MM.1S (cell line): Measurements from ENCODE around the gene TCF25.

Source experiments
- DNase-seq: peaks from one replicate; pipeline ENCODE4 v3.0.0-alpha.2; 2015
- H2AFZ ChIP-seq: fragments of 300-600 bp; sonication (generic); 2 replicates; pipeline ENCODE4 v1.6.0; 2016; ENCODE audit warnings: antibody characterized with exemption, low read length
- H3F3A ChIP-seq: fragments of 300-600 bp; sonication (generic); 2 replicates; pipeline ENCODE4 v1.6.1; 2016; ENCODE audit warnings: mild to moderate bottlenecking, antibody characterized with exemption, low read length, moderate library complexity, mixed read lengths; ENCODE audit not compliant: insufficient read depth
- H3K27ac ChIP-seq: fragments of 300-600 bp; sonication (generic); 2 replicates; pipeline ENCODE4 v1.5.1; 2016; ENCODE audit warnings: mild to moderate bottlenecking, low read length
- H3K27me3 ChIP-seq: fragments of 300-600 bp; sonication (generic); replicated peaks from 2 replicates; pipeline ENCODE4 v1.6.0; 2016; ENCODE audit warnings: low read length; ENCODE audit not compliant: insufficient read depth
- H3K36me3 ChIP-seq: fragments of 300-600 bp; sonication (generic); replicated peaks from 2 replicates; pipeline ENCODE4 v1.6.1; 2016; ENCODE audit warnings: mild to moderate bottlenecking, low read length, mixed read lengths; ENCODE audit not compliant: insufficient read depth
- H3K4me1 ChIP-seq: fragments of 300-600 bp; sonication (generic); 2 replicates; pipeline ENCODE4 v1.6.1; 2016; ENCODE audit warnings: low read length, mixed read lengths
- H3K4me2 ChIP-seq: fragments of 300-600 bp; sonication (generic); 2 replicates; pipeline ENCODE4 v1.6.0; 2016; ENCODE audit warnings: low read depth, low read length
- H3K4me3 ChIP-seq: fragments of 300-600 bp; sonication (generic); 2 replicates; pipeline ENCODE4 v1.5.1; 2016; ENCODE audit warnings: low read length, mixed read lengths
- H3K79me2 ChIP-seq: fragments of 300-600 bp; sonication (generic); 2 replicates; pipeline ENCODE4 v1.6.1; 2016; ENCODE audit warnings: mixed run types, low read length, mixed read lengths
- H3K9ac ChIP-seq: fragments of 300-600 bp; sonication (generic); 2 replicates; pipeline ENCODE4 v1.6.1; 2016; ENCODE audit warnings: low read length, mixed read lengths
- H3K9me2 ChIP-seq: fragments of 300-600 bp; sonication (generic); replicated peaks from 2 replicates; pipeline ENCODE4 v1.6.1; 2016; ENCODE audit warnings: mild to moderate bottlenecking, low read length, mixed read lengths; ENCODE audit not compliant: insufficient read depth
- H3K9me3 ChIP-seq: fragments of 300-600 bp; sonication (generic); replicated peaks from 2 replicates; pipeline ENCODE4 v1.6.1; 2016; ENCODE audit warnings: mild to moderate bottlenecking, low read length, mixed read lengths; ENCODE audit not compliant: insufficient read depth
- H4K20me1 ChIP-seq: fragments of 300-600 bp; sonication (generic); 2 replicates; pipeline ENCODE4 v1.6.1; 2016; ENCODE audit warnings: mild to moderate bottlenecking, low read length, moderate library complexity, mixed read lengths; ENCODE audit not compliant: insufficient read depth
- CTCF ChIP-seq: fragments of 300-600 bp; sonication (generic); IDR thresholded peaks from 2 replicates; pipeline ENCODE4 v1.5.1; 2016; ENCODE audit warnings: antibody characterized with exemption, low read length, mixed read lengths
- EZH2 ChIP-seq: fragments of 300-600 bp; sonication (generic); optimal IDR thresholded peaks from 2 replicates; pipeline ENCODE3; 2017; ENCODE audit warnings: low read depth, mild to moderate bottlenecking, antibody characterized with exemption, low read length, mixed read lengths
- EZH2phosphoT487 ChIP-seq: fragments of 300-600 bp; sonication (generic); IDR thresholded peaks from 2 replicates; pipeline ENCODE4 v1.6.1; 2018; ENCODE audit warnings: antibody characterized with exemption, low read length

The TCF25 gene

GRCh38 chr16:89955001-89955685 lies 81.8 kb downstream of the TCF25 start:
- no peaks in the 10 kb centered on the region for H3K9me3 ChIP-seq
- no peaks in the 10 kb centered on the region for H3F3A ChIP-seq
- H3K4me2 ChIP-seq = no peak overlapping the region
- no peaks in the 10 kb centered on the region for H3K27me3 ChIP-seq
- no peaks in the 10 kb centered on the region for H3K9me2 ChIP-seq
- H3K79me2 ChIP-seq = no peaks in the 10 kb centered on the region
- TF ChIP-seq EZH2 = no peak
- TF ChIP-seq CTCF = no peak
- no peak for TF ChIP-seq EZH2phosphoT487
- no peaks in the 10 kb centered on the region for H3K4me1 ChIP-seq
- H3K27ac ChIP-seq = no peak overlapping the region
- no peak for DNase-seq
- H3K4me3 ChIP-seq = no peak overlapping the region
- no peaks in the 10 kb centered on the region for H4K20me1 ChIP-seq
- H2AFZ ChIP-seq = no peak overlapping the region
- no peak overlapping the region for H3K9ac ChIP-seq
- no peaks in the 10 kb centered on the region for H3K36me3 ChIP-seq

DNA sequence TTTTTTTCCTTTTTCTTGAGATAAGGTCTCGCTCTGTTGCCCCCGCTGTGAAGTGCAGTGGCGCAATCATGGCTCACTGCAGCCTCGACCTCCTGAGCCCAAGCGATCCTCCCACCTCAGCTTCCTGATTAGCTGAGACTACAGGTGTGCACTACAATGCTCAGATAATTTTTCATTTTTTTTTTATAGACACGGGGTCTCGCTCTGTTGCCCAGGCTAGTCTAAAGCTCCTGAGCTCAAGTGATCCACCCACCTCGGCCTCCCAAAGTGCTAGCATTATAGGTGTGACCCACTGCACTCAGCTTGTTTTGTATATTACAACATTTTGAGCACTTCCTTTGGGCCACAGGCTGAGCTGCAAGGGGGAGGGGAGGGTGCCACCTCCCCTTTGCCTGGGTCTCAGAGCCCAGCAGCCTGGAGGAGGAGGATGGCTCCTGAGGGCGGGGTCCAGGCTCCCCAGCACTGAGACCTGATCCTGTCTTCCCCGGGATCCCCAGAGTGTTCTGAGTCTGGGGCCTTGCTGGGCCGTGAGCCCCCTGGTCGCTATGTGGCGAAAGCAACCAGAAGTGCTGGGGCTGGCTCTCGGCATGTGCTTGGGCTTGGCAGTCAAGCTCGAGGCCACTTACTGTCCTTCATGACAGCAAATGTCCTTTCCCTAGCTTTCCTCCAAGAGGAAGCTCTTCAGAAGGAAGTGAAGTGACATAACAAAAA lies 83.3 kb downstream of the TCF25 start:
- no peak overlapping the region for H3K4me2 ChIP-seq
- no peak overlapping the region for H2AFZ ChIP-seq
- no peak overlapping the region for H3K9ac ChIP-seq
- no peaks in the 10 kb centered on the region for H3F3A ChIP-seq
- no peak overlapping the region for H3K27ac ChIP-seq
- H3K79me2 ChIP-seq = no peaks in the 10 kb centered on the region
- H3K36me3 ChIP-seq = no peaks in the 10 kb centered on the region
- H3K9me2 ChIP-seq = no peaks in the 10 kb centered on the region
- no peak overlapping the region for H3K4me3 ChIP-seq
- TF ChIP-seq CTCF (no peak), EZH2phosphoT487 (no peak)
- H3K27me3 ChIP-seq = no peaks in the 10 kb centered on the region
- no peaks in the 10 kb centered on the region for H3K9me3 ChIP-seq
- H3K4me1 ChIP-seq = no peaks in the 10 kb centered on the region
- DNase-seq = no peak
- no peaks in the 10 kb centered on the region for H4K20me1 ChIP-seq

- H3K4me2 ChIP-seq = no peak overlapping the region
- H3K4me3 ChIP-seq = no peak overlapping the region
- H3K27ac ChIP-seq = no peak overlapping the region
- H4K20me1 ChIP-seq = no peaks in the 10 kb centered on the region
- no peaks in the 10 kb centered on the region for H3K9me2 ChIP-seq
- H3K9ac ChIP-seq = no peak overlapping the region
- H3K27me3 ChIP-seq = no peaks in the 10 kb centered on the region
- no peaks in the 10 kb centered on the region for H3K79me2 ChIP-seq
- H3K4me1 ChIP-seq = no peaks in the 10 kb centered on the region
- no peak for TF ChIP-seq CTCF
- TF ChIP-seq EZH2phosphoT487 = no peak
- no peak for TF ChIP-seq EZH2
- H3K36me3 ChIP-seq = no peaks in the 10 kb centered on the region
- H3F3A ChIP-seq = no peaks in the 10 kb centered on the region
- no peaks in the 10 kb centered on the region for H3K9me3 ChIP-seq
- no peak for DNase-seq
- H2AFZ ChIP-seq = no peak overlapping the region
These were observed 83.9 kb downstream of the TCF25 start for GRCh38 chr16:89957216-89957785.
